Measurements from ENCODE around the gene ITIH4.

GRCh38 chr3:52801839-52802238, 28.6 kb downstream of the ITIH4 start:
- no peak for TF ChIP-seq EZH2 (IDR thresholded peaks at IDR 0.05; ENCODE audit: borderline replicate concordance, low read depth, low read length, severe bottlenecking)
- TF ChIP-seq, protein P1, sequence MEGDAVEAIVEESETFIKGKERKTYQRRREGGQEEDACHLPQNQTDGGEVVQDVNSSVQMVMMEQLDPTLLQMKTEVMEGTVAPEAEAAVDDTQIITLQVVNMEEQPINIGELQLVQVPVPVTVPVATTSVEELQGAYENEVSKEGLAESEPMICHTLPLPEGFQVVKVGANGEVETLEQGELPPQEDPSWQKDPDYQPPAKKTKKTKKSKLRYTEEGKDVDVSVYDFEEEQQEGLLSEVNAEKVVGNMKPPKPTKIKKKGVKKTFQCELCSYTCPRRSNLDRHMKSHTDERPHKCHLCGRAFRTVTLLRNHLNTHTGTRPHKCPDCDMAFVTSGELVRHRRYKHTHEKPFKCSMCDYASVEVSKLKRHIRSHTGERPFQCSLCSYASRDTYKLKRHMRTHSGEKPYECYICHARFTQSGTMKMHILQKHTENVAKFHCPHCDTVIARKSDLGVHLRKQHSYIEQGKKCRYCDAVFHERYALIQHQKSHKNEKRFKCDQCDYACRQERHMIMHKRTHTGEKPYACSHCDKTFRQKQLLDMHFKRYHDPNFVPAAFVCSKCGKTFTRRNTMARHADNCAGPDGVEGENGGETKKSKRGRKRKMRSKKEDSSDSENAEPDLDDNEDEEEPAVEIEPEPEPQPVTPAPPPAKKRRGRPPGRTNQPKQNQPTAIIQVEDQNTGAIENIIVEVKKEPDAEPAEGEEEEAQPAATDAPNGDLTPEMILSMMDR (IDR thresholded peaks at IDR 0.05; ENCODE audit: borderline replicate concordance, extremely low read depth, low read length, poor library complexity, severe bottlenecking): no peak

Data from DND-41 (cell line).